Neuronal stem cell (in vitro differentiated cells): ENCODE measurements around the gene HSPA1B.
A peak's percentile ranks its signal among the peaks of the same experiment; 100 is the strongest.
"Not testable (repeated sequence)": the region's sequence is repeated elsewhere in the genome, so short reads cannot be mapped to it uniquely, and the experiment has no call there.

Experiments used
- DNase-seq: peaks from one replicate; pipeline ENCODE4 v3.0.0-alpha.2; 2013; ENCODE audit warnings: low spot score
- H2AFZ ChIP-seq: one replicate; pipeline ENCODE4 v1.6.1; 2013; ENCODE audit warnings: mild to moderate bottlenecking, low read length, inconsistent platforms
- H2AK5ac ChIP-seq: 2 replicates; pipeline ENCODE4 v1.6.1; 2013; ENCODE audit warnings: low read depth, mild to moderate bottlenecking, inconsistent platforms, low read length, moderate library complexity, mixed read lengths
- H2BK120ac ChIP-seq: 2 replicates; pipeline ENCODE4 v1.6.1; 2013; ENCODE audit warnings: low read depth, mild to moderate bottlenecking, inconsistent platforms, low read length, moderate library complexity, mixed read lengths
- H2BK12ac ChIP-seq: one replicate; pipeline ENCODE4 v1.6.1; 2013; ENCODE audit warnings: low read length, inconsistent platforms
- H2BK15ac ChIP-seq: 2 replicates; pipeline ENCODE4 v1.6.1; 2013; ENCODE audit warnings: mild to moderate bottlenecking, low read length, inconsistent platforms, mixed read lengths
- H2BK5ac ChIP-seq: one replicate; pipeline ENCODE4 v1.6.1; 2013; ENCODE audit warnings: inconsistent platforms, mild to moderate bottlenecking, low read length, moderate library complexity
- H3K14ac ChIP-seq: one replicate; pipeline ENCODE4 v1.6.1; 2013; ENCODE audit warnings: low read length, inconsistent platforms
- H3K18ac ChIP-seq: 2 replicates; pipeline ENCODE4 v1.6.1; 2013; ENCODE audit warnings: low read length, inconsistent platforms
- H3K23ac ChIP-seq: 2 replicates; pipeline ENCODE4 v1.6.1; 2013; ENCODE audit warnings: low read depth, mild to moderate bottlenecking, mixed read lengths, low read length, inconsistent platforms; ENCODE audit not compliant: poor library complexity
- H3K27ac ChIP-seq: replicated peaks from 3 replicates; pipeline ENCODE4 v1.5.1; 2013; ENCODE audit warnings: low read length, inconsistent platforms
- H3K27me3 ChIP-seq, 3 experiments: 2 replicates each; pipeline ENCODE4 v1.6.1; 2013; ENCODE audit warnings: low read length in 3 of 3, mild to moderate bottlenecking in 2 of 3, inconsistent platforms in 1 of 3, low read depth in 1 of 3, mixed read lengths in 1 of 3, moderate library complexity in 1 of 3; ENCODE audit not compliant: control insufficient read depth in 3 of 3, insufficient read depth in 3 of 3
- H3K36me3 ChIP-seq, 2 donors: replicated peaks in 1 of 2; 2 replicates each; pipeline ENCODE4 v1.6.1; 2013; ENCODE audit warnings: low read length in 2 of 2; ENCODE audit not compliant: control insufficient read depth in 2 of 2, insufficient read depth in 2 of 2
- H3K4ac ChIP-seq: 2 replicates; pipeline ENCODE4 v1.6.1; 2013; ENCODE audit warnings: inconsistent platforms, mild to moderate bottlenecking, low read length, moderate library complexity
- H3K4me1 ChIP-seq, 2 donors: 1 replicate in 1 of 2; 2 replicates in 1 of 2; pipeline ENCODE4 v1.6.1; 2013; ENCODE audit warnings: low read length in 2 of 2, low read depth in 1 of 2; ENCODE audit not compliant: control insufficient read depth in 2 of 2, insufficient read depth in 1 of 2
- H3K4me2 ChIP-seq: one replicate; pipeline ENCODE4 v1.6.1; 2013; ENCODE audit warnings: mild to moderate bottlenecking, low read length, inconsistent platforms; ENCODE audit not compliant: insufficient read depth, poor library complexity, severe bottlenecking
- H3K4me3 ChIP-seq, 2 donors: 2 replicates each; pipeline ENCODE4 v1.5.1; 2013; ENCODE audit warnings: low read length in 2 of 2, mild to moderate bottlenecking in 2 of 2, inconsistent platforms in 1 of 2, moderate library complexity in 1 of 2
- H3K79me1 ChIP-seq: one replicate; pipeline ENCODE4 v1.6.1; 2013; ENCODE audit warnings: low read depth, mild to moderate bottlenecking, inconsistent platforms, low read length, moderate library complexity
- H3K9ac ChIP-seq: one replicate; pipeline ENCODE4 v1.6.1; 2013; ENCODE audit warnings: mild to moderate bottlenecking, low read depth, low read length, inconsistent platforms; ENCODE audit not compliant: poor library complexity
- H3K9me3 ChIP-seq, 2 donors: replicated peaks in 1 of 2; 2 replicates each; pipeline versions ENCODE3 to v1.6.1; 2013; ENCODE audit warnings: low read length in 2 of 2, mild to moderate bottlenecking in 2 of 2, inconsistent platforms in 1 of 2, low read depth in 1 of 2, mixed read lengths in 1 of 2, moderate library complexity in 1 of 2; ENCODE audit not compliant: control insufficient read depth in 2 of 2, insufficient read depth in 1 of 2
- H4K8ac ChIP-seq: one replicate; pipeline ENCODE4 v1.6.1; 2013; ENCODE audit warnings: low read depth, mild to moderate bottlenecking, inconsistent platforms, low read length, moderate library complexity
- H4K91ac ChIP-seq: one replicate; pipeline ENCODE4 v1.6.1; 2013; ENCODE audit warnings: low read length, low read depth, mild to moderate bottlenecking, inconsistent platforms; ENCODE audit not compliant: poor library complexity
- WGBS, 2 donors: extraction: QIAGEN DNeasy Blood & Tissue Kit; methylation state at CpG; one replicate each; pipeline ENCODE4 v1.1.7; 2013; ENCODE audit warnings: missing lambda C conversion rate in 2 of 2, mixed read lengths in 1 of 2; ENCODE audit not compliant: insufficient read length in 2 of 2, insufficient replicate concordance in 1 of 2; ENCODE audit errors: extremely low coverage in 2 of 2; 5-methylcytosine and 5-hydroxymethylcytosine counted together

HSPA1B gene

DNA sequence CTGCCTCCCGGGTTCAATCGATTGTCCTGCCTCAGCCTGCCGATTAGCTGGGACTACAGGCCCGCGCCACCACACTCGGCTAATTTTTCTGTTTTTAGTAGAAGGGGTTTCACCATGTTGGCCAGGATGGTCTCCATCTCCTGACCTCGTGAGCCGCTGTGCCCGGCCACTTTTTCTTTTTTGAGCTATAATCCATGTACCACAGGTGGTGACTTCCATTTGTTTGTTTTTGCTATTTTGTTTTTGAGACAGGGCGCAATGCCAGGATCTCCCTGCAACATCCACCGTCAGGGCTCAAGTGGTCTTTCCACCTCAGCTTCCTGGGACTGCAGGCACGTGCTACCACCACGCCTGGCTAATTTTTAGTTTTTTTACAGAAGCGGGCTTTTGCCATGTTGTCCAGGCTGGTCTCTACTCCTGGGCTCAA is 8.5 kb downstream of the HSPA1B start:
- Histone ChIP-seq H3K9me3 (peaks cover 0 to 3% of the 10 kb centered on the region in 2 donors), H2BK12ac (no peak overlapping the region), H3K9ac (peak overlapping the region; percentile 55), H3K27ac (peak overlapping the region; percentile 34), H3K14ac (no peak overlapping the region), H3K4me1 (peaks cover 4 to 16% of the 10 kb centered on the region in 2 donors), H3K4ac (no peak overlapping the region), H3K4me2 (peak overlapping the region; percentile 60), H3K36me3 (peaks cover 37 to 58% of the 10 kb centered on the region in 2 donors), H2BK120ac (no peak overlapping the region), H2BK5ac (no peak overlapping the region), H4K91ac (no peak overlapping the region), H3K79me1 (peaks cover 8% of the 10 kb centered on the region), H3K18ac (no peak overlapping the region), H2AFZ (no peak overlapping the region), H4K8ac (no peak overlapping the region), H2BK15ac (no peak overlapping the region), H2AK5ac (no peak overlapping the region), H3K27me3 (no peaks in the 10 kb centered on the region), H3K4me3 (peak overlapping the region; percentile 73 to 92), H3K23ac (no peak overlapping the region)
- WGBS, 2 donors: no CpG with 5 or more reads among the region's 14 CpGs
- no peak for DNase-seq

DNA sequence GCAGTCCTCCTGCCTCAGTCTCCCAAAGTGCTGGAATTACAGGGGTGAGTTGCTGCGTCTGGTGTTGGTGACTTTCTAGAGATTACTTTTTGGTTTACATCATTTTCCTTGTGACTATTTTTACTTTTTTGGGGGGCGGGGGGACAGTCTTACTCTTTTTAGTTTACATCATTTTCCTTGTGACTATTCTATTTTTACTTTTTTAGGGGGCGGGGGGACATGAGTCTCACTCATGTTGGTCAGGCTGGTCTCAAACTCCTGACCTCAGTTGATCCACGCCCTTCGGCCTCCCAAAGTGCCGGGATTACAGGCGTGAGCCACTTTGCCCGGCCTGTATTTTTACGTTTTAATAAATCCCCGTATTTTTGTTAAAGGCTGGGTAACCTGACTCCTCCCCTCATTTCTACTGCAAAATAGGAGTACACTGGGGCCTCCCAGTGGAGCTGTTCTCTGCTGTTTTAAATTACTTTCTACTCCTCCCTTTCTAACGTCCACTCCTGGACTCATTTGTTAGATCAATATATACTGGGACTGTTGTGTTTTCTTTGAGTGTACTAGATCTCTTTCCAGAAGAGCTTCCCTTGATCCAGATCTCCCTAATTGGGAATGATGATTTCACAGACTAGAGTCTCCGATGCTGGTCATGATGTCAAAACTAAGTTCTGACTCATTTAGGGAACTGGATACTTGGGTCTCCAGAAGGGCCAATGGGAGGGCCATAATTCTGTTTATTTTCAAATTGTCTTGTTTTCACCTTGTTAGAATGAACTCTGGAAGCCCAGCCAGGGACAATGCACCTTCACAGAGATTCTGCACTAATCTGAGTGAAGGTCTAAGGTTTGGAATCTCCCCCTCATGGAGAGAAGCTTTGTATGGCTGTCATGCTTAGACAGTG is 9.2 kb downstream of the HSPA1B start:
- DNase-seq: no peak
- Histone ChIP-seq H3K18ac (no peak overlapping the region), H3K23ac (no peak overlapping the region), H3K79me1 (peaks cover 8% of the 10 kb centered on the region), H2BK15ac (no peak overlapping the region), H2AFZ (no peak overlapping the region), H3K4me1 (peaks cover 4 to 16% of the 10 kb centered on the region in 2 donors), H3K4me2 (peak overlapping the region; percentile 60), H4K91ac (no peak overlapping the region), H3K4ac (no peak overlapping the region), H3K27ac (peak overlapping the region; percentile 34), H3K9ac (no peak overlapping the region), H2AK5ac (no peak overlapping the region), H3K14ac (no peak overlapping the region), H2BK5ac (no peak overlapping the region), H3K27me3 (no peaks in the 10 kb centered on the region), H3K4me3 (peak overlapping the region; percentile 73 to 92), H3K9me3 (peaks cover 0 to 3% of the 10 kb centered on the region in 2 donors), H4K8ac (no peak overlapping the region), H2BK120ac (no peak overlapping the region), H2BK12ac (no peak overlapping the region), H3K36me3 (peaks cover 37 to 55% of the 10 kb centered on the region in 2 donors)
- no CpG with 5 or more reads among the region's 12 CpGs for WGBS, 2 donors

DNA sequence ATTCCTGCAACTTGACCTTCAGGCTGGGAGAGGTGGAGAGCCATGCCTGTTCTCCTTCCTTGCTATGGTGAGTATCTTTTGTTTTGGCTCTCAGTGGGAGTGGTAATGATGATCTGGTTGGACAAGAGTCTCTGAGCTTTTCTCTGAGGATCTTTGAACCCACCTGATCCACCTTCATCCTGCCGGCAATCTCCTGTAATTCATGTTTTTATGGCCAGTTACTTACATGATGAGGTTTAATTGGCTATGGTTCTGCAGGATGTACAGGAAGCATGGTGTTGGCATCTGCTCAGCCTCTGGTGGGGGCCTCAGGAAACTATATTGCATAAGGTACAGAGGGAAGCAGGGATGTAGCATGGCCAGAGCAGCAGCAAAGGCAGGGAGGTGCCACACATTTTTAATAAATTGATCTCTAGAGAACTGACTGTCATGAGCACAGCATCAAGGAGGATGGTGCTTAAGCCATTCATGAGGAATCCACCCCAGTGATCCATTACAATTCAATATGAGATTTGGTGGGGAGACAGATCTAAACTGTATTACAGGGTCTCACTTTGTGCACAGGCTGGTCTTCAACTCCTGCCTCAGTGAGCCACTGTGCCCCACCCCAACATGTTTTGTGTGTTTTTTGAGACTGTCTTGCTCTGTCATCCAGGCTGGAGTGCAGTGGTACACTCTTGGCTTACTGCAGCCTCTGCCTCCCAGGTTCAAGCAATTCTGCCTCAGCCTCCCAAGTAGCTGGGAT is 10.0 kb downstream of the HSPA1B start:
- H4K91ac ChIP-seq: no peak overlapping the region
- H3K4me2 ChIP-seq: peak overlapping the region; percentile 23
- H3K9ac ChIP-seq: no peak overlapping the region
- H4K8ac ChIP-seq: no peak overlapping the region
- H3K36me3 ChIP-seq: peaks cover 39 to 55% of the 10 kb centered on the region in 2 donors
- no peak overlapping the region for H2AK5ac ChIP-seq
- H3K18ac ChIP-seq: no peak overlapping the region
- H2BK15ac ChIP-seq: no peak overlapping the region
- peaks cover 0 to 3% of the 10 kb centered on the region in 2 donors for H3K9me3 ChIP-seq
- H2BK120ac ChIP-seq: no peak overlapping the region
- no peak overlapping the region for H2AFZ ChIP-seq
- H3K4ac ChIP-seq: no peak overlapping the region
- DNase-seq: no peak
- peaks cover 8% of the 10 kb centered on the region for H3K79me1 ChIP-seq
- no peak overlapping the region for H3K14ac ChIP-seq
- H2BK5ac ChIP-seq: no peak overlapping the region
- H3K27ac ChIP-seq: no peak overlapping the region
- no peak overlapping the region for H2BK12ac ChIP-seq
- no peak overlapping the region for H3K23ac ChIP-seq
- peak overlapping the region in 1 of 2 donors; percentile 92 for H3K4me3 ChIP-seq
- no CpG with 5 or more reads among the region's 1 CpG for WGBS, 2 donors
- no peaks in the 10 kb centered on the region for H3K27me3 ChIP-seq
- peaks cover 4 to 16% of the 10 kb centered on the region in 2 donors for H3K4me1 ChIP-seq

DNA sequence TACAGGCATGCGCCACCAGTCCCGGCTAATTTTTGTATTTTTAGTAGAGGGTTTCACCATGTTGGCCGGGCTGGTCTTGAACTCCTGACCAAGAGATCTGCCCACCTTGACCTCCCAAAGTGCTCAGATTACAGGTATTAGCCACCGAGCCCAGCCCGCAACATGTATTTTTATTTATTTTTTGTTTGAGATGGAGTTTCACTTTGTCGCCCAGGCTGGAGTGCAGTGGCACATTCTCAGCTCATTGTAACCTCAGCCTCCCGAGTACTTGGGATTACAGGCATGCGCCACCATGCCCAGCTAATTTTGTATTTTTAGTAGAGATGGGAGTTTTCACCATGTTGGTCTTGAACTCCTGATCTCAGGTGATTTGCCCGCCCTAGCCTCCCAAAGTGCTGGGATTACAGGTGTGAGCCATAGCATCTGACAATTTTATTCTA is 10.6 kb downstream of the HSPA1B start:
- H3K27ac ChIP-seq: not testable (repeated sequence)

More for the DNA sequence above, 10.6 kb downstream of the HSPA1B start:
- H3K9ac ChIP-seq, H2BK15ac ChIP-seq, H2BK12ac ChIP-seq, H3K27me3 ChIP-seq, H2AK5ac ChIP-seq, H3K79me1 ChIP-seq, H2BK5ac ChIP-seq, H3K18ac ChIP-seq, H2BK120ac ChIP-seq, H3K14ac ChIP-seq, H2AFZ ChIP-seq, H3K9me3 ChIP-seq, H3K4me2 ChIP-seq, H4K91ac ChIP-seq, H3K23ac ChIP-seq, H4K8ac ChIP-seq, DNase-seq, H3K4ac ChIP-seq: not testable (repeated sequence)
- H3K4me3 ChIP-seq: peak overlapping the region in 1 of 2 donors; percentile 92
- H3K36me3 ChIP-seq: peaks cover 39 to 55% of the 10 kb centered on the region in 2 donors
- H3K4me1 ChIP-seq: peaks cover 4 to 16% of the 10 kb centered on the region in 2 donors
- no CpG with 5 or more reads among the region's 9 CpGs for WGBS, 2 donors
